ENCODE results near the gene ARFIP1.

ARFIP1 gene

DNA sequence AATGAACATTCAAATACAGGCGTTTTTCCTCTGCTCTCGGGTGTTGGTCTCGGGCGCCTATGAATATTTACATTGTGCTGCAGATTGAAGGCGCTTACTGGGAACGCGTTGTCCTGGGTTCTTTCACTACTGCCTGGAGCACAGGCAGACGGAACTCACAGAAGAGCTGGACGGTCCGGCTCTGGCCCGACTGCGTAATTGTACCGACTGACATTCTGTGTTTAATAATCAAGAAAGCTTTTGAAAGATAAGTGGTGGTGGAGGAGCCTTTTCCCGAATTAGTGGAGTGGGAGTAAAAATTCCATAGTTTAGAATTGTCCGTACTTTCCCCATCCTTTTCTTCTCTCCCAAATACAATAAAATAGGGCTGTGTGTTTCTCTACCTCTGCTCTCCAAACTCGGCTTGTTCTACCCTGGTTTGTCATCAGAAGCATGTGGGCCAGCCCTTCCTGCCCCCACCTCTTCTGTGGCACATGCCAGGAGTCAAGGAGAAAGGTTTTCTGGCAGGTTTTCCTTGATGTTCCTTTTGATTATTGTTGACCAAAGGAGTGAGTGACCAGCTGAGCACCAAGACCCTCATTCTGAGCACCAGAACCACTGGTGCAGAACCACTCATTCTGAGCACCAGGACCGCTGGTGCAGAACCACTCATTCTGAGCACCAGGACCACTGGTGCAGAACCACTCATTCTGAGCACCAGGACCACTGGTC lies 158.6 kb downstream of the ARFIP1 start:
- DNase-seq (ENCODE audit: low read depth in 2 of 2) = no peak

DNA sequence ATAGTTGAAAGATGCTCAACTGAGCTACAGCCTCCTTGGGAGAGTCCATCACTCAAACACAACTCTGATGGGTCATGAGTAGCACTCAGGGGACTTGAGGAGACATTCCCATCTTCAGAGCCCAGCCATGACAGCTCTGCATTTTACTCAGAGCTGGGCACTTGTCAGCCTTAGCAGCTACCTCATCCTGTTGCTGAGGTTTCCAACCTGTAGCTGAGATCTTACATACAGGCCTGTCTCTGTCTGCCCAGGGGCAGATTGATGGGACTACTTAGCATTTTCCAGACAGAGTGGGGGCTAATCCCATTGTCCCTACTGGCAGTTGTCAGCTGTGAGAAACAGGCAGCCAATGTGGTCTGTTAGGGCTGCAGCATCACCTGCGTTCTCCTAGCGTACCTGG lies 159.9 kb downstream of the ARFIP1 start:
- no peak for DNase-seq (ENCODE audit: low read depth in 2 of 2)

DNA sequence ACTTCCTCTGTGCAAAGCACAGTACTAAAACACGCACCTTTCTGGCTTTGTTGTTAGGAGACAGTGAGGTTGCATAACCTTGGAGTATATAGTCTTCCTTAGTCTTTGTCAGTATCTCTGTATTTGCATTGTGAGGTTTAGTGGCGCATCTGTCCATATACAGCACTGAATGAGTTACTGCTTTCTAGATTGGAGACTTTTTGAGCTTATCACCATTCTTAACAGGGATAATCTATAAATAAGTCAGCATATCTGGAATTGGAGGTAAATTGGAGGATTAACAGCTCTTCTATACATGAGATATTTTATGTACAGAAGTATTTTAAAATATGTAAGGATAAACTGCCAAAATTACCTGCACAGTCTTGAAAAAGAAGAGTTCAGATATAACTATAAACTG lies 160.7 kb downstream of the ARFIP1 start:
- no peak for DNase-seq (ENCODE audit: low read depth in 2 of 2)

DNA sequence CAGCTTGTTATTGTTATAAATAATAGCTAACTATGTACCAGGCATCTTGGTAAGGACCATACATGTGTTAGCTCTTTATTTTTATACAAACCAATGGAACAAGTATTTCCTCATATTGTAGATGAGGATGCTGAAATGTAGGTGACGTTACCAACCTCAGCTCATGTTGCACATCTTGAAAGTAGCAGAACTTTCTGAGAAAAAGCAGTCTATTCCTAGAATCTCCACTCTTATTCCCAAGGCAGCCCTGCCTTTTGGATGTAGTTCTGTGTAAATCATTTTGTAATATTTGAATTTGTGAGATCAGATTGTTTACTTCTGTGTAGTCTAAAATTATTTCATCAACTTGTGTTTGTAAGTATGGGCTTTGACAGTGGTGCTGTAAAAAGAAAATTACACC lies 161.7 kb downstream of the ARFIP1 start:
- DNase-seq (ENCODE audit: low read depth in 2 of 2) = no peak

DNA sequence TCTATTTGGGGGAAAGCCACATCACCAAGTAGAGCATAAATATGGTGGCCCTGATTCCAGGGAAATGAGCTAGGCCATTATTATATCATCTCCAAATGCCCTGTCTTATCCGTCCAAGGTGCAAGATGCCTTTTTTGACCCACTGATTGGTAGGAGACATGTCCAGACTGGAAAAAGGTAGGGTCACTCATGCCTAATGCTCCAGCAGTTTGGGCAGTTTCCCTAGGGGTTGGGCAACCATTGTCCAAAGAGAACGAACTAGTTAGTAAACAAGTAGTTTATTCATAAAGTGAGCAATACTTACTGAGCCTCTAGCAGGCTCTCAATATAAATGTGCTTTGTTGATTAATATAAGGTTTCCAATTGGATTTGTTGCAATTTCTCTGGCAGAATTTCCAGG lies 162.6 kb downstream of the ARFIP1 start:
- DNase-seq (ENCODE audit: low read depth in 2 of 2) = no peak

GRCh38 chr4:152943672-152944071 lies 163.9 kb downstream of the ARFIP1 start:
- DNase-seq (ENCODE audit: low read depth in 2 of 2) = no peak

DNA sequence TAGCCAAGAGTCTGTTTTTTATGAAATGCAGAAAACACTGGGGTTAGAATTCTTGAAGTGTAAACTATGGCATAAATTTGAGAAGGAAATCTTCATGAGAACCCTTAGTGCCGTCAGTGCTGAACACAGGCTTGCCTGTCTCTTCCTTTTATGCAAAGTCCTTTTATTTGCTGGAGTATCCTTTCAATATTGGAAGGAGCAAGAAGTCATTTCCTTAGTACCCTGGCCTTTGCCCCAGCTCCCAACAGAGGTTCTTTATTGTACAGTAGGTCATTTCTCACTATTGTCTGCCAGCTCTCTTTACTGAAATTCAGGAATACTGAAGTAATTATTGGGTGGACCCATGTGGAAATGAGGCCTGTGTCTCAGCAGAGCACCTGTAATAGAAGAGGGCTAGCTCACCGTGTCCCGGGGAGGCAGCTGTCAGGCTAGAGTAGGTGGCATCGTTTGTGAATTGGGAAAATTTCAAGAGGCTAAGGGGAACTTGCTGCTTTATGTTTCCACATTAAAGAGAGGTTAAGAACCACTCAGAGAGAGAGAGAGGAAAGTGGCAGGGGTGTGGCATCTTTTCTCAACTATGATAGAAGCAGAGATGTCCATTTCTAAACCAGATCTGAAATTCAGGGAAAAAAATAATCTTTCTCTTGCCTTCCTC lies 165.0 kb downstream of the ARFIP1 start:
- no peak for DNase-seq (ENCODE audit: low read depth in 2 of 2)

DNA sequence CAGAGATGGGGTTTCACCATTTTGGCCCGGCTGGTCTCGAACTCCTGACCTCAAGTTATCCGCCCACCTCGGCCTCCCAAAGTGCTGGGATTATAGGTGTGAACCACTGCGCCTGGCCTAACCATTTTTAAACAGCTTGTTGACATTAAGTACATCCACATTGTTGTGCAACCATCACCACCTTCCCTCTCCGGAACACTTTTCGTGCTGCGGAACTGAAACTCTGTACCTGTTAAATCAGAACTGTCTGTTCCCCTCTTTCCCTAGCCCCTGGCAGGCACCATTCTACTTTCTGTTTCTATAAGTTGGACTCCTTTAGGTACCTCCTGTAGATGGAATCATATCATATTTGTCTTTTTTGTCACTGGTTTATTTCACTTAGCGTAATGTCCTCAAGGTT lies 165.9 kb downstream of the ARFIP1 start:
- no peak for DNase-seq (ENCODE audit: low read depth in 2 of 2)

GRCh38 chr4:152946446-152946845 lies 166.7 kb downstream of the ARFIP1 start:
- no peak for DNase-seq (ENCODE audit: low read depth in 2 of 2)

DNA sequence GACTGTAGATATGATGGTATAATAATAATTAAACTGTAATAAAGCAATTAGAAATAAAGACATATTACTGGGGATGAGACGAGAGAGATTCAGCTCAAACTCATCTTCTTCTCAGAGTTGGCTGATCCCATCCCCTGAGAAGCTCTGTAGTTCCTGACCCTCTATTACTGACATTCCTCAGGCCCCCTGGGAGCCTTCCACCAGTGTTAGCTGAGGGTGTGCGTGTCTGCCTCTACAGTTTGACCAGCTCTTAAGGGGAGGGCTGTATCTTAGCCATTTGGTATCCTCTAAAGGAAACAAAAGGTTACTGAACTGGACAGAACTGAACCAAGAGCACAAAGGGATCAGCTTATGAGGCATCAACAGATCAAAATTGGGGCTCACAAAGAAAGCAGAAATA lies 167.6 kb downstream of the ARFIP1 start:
- DNase-seq (ENCODE audit: low read depth in 2 of 2) = no peak

GRCh38 chr4:152949930-152950329 lies 170.2 kb downstream of the ARFIP1 start:
- DNase-seq (ENCODE audit: low read depth in 2 of 2) = no peak

GRCh38 chr4:152950402-152951274 lies 170.9 kb downstream of the ARFIP1 start:
- DNase-seq (ENCODE audit: low read depth in 2 of 2) = no peak

DNA sequence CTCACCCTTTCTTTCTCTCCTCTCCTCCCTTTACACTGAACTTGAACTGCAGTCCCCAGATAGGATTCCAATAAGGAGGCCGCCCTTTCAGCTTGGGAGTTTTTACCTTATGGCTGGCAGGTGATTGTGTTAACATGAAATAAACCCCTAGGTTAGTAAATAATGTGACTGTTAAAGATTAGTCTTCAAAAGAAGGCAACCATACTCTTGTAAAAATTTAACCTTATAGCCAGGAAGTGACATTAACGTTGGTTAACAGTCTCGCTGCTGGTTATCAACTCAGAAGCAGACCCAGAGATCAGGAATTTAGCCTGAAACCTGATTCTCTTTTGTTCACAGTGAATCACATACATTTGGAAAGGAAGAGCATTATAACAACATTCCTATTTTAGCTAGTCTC lies 171.6 kb downstream of the ARFIP1 start:
- no peak for DNase-seq (ENCODE audit: low read depth in 2 of 2)

- no peak for DNase-seq (ENCODE audit: low read depth in 2 of 2)
These were observed 173.8 kb downstream of the ARFIP1 start for GRCh38 chr4:152953514-152953913.

- no peak for DNase-seq (ENCODE audit: low read depth in 2 of 2)
These were observed 175.0 kb downstream of the ARFIP1 start for GRCh38 chr4:152954741-152955140.

DNA sequence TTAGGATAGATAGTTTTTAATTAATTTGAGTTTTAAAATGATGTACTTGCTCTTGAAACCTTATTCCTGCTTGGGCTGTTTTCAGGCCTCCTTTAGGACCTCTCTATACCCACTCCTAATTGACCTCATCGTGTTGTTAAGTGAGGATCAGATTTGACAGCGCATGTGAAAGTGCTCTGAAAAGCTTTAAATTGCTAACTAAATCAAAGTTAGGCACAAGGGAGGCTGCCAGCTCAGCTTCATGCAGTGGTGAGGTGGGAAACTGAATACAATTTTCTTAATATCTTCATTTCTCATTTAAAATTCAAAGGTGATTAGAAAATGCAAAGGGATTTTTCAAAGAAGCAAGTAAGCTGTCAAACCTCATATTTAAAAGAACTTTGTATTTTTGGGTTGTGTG lies 176.4 kb downstream of the ARFIP1 start:
- no peak for DNase-seq (ENCODE audit: low read depth in 2 of 2)

DNA sequence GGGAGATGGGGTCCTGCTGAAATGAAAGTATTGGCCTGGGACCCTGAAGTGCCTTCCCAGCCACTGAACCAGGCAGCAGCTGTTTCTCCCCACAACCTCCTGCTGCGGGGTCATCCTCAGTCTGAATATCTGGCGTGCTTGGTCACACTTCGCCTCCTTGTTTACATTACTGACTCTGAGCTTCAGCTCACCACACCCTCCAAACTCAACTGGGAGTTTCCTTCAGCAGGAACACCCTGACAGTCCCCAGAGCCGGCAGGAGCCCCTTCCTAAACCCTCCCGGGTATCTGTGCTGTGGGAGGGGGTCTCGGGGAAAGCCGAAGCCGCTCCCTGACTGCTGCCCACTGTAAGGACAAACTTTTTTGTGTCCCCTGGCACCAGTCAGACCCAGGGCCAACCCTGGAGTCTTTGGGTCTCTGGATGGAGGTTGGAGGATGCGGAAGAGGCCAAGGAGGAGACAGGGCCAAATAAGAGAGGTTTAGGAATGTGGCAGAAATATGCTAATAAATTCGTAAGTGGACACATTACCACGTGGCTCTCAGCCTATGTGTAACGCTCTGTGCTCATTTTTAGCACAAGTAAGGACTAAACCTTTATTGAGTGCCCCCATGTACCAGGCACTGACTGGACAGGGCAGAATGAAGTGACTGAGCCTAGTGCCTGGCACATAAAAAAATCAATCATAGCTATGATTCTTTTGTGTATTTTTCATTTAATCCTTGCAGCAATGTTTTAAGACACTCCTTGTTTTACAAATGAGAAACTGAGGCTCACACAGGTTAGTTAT lies 177.1 kb downstream of the ARFIP1 start:
- DNase-seq (ENCODE audit: low read depth in 2 of 2) = no peak

DNA sequence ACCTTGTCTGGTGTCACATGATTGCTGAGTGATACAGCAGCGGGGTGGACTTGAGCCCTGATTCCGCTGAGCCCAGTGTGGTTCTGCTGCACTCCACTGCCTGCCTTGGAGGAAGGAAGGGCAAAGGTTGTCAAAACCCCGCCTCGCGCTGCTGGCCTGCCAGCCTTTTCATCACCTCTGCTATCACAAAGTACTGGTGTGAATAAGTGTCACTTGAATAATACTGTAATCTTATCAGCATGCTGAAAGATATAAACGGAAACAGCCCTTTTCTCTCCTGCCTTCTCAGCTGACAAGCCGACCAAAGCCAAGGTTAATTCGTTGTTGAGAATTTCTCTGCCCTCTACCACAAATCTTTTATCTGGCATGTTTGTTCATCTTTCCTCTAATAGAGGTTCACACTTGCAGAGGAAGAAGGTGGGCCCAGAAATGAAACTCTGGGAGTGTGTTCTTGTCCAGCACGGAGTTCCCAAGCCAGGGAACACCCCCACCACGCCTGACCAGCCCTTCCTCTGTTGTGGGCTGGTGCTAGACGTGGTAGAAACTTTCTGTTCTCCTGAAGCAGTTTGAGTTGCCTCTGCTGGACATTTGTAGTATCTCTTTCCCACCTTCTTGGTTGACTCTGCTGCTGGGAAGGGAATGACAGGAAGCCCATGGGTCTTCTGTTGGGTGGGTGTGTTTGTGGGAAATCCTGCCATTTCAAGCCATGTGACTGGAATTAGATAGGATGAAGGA lies 177.8 kb downstream of the ARFIP1 start:
- no peak for DNase-seq (ENCODE audit: low read depth in 2 of 2)

DNA sequence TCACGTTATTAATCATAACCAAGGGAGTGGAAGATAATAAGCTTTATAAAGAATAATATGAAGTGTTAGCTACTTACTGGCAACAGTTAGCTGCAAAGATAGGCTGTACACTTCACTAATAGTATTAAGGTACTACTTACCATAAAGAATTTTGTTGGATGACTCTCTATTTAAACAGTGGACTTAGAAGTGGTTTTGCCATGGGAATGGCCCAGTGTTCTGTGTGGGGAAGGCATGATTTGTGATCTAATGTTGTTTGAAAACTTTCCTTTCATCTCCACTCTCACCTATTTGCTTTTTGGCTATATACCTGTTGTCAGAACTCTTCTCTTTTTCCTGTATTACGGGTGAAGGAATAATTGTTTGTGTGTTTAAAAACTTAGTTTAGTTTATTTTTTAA lies 179.3 kb downstream of the ARFIP1 start:
- no peak for DNase-seq (ENCODE audit: low read depth in 2 of 2)

DNA sequence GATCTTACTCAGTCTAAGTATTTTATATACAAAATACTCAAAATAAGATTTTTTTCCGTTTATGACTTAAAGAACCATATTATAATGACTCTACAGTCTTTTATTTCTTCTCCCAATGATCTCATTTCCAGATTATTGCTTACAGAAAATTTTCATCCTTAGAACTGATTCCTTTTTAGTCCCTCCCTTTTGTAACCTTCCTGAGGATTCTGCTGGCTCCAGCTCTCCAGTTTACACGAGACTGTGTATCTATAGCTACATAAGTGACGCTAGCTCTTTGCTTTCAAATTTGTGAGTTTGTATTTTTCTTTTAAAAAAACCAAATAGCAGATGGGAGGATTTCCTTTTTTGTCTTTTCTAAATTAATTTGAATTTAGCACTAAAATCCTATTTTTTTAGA lies 180.3 kb downstream of the ARFIP1 start:
- DNase-seq (ENCODE audit: low read depth in 2 of 2) = no peak
